ENCODE measurements around the gene GSTM5. TPM values are rescaled to one million over a fixed set of nuclear protein-coding genes. Genes with fewer than 3 reads are reported as not detected.

Gene GSTM5
- total and polyA plus RNA-seq, 2 of the 8 experiments (the other 6 are each of a cell fraction or from before 2014, with no cell fraction given): 0.24 to 0.89 TPM

GRCh38 chr1:109704173-109704572, 7.9 kb upstream of the GSTM5 start:
- H4K8ac ChIP-seq (ENCODE audit: extremely low read depth, insufficient read depth, low read length): no peak overlapping the region; the same call in 1 of the 2 replicates
- no peak overlapping the region for H2BK120ac ChIP-seq (replicated peaks; ENCODE audit: low read depth, low read length)
- CTCF ChIA-PET (ENCODE audit: partially characterized antibody): interaction anchor here (0.7 to 2.3 kb wide), 5 partner anchors 13 to 70 kb away, joined by 3 to 19 read pairs (median 6); partner anchors contain the start of gene GSTM4
- no peak overlapping the region for H3K56ac ChIP-seq (replicated peaks; ENCODE audit: insufficient read length, low read depth, low read length)
- H3K18ac ChIP-seq (ENCODE audit: extremely low read depth, low read length): no peak overlapping the region
- no peaks in the 10 kb centered on the region for H4K20me1 ChIP-seq (replicated peaks in 1 of 2; ENCODE audit: control insufficient read depth in 1 of 2, insufficient read depth in 2 of 2, low read length in 2 of 2)
- no peaks in the 10 kb centered on the region; a peak in 1 of 8 replicates for H3K36me3 ChIP-seq (ENCODE audit: control insufficient read depth in 2 of 4, insufficient read depth in 4 of 4, low read length in 3 of 4)
- no peak overlapping the region for H3K4me3 ChIP-seq (ENCODE audit: extremely low read depth in 1 of 4, insufficient read depth in 2 of 4, low read depth in 3 of 4, low read length in 4 of 4)
- POLR2A ChIA-PET (ENCODE audit: partially characterized antibody): interaction anchor here (0.8 kb wide), 1 partner anchor 36 kb away, joined by 3 read pairs; no protein-coding TSS in a partner anchor
- H3K14ac ChIP-seq (ENCODE audit: insufficient read length): no peak overlapping the region
- no peaks in the 10 kb centered on the region for H3K27me3 ChIP-seq (replicated peaks in 1 of 4; ENCODE audit: control insufficient read depth in 3 of 4, extremely low read depth in 1 of 4, insufficient read depth in 3 of 4, low read length in 3 of 4)
- H3K9ac ChIP-seq (replicated peaks in 1 of 4; ENCODE audit: extremely low read depth in 1 of 4, low read depth in 3 of 4, low read length in 3 of 4): no peak overlapping the region
- no peak overlapping the region for H2AFZ ChIP-seq (ENCODE audit: low read length)
- peaks cover 4 to 11% of the 10 kb centered on the region in 2 experiments; a peak in 3 of 4 replicates for H3K9me3 ChIP-seq (ENCODE audit: insufficient read depth in 2 of 2, low read depth in 1 of 2, low read length in 1 of 2)
- H2AK5ac ChIP-seq (ENCODE audit: low read depth, low read length): no peak overlapping the region
- H2BK20ac ChIP-seq (ENCODE audit: low read length): no peak overlapping the region
- no peaks in the 10 kb centered on the region for H3K23me2 ChIP-seq (ENCODE audit: low read depth, low read length)
- no peaks in the 10 kb centered on the region for H3K79me1 ChIP-seq (ENCODE audit: low read depth, low read length)
- no peak overlapping the region for H3K4ac ChIP-seq (replicated peaks; ENCODE audit: insufficient read length, low read depth, low read length)
- DNase-seq (ENCODE audit: low read depth in 1 of 2, low spot score in 2 of 2) (no peak), FAIRE-seq (no peak)
- H4K5ac ChIP-seq (ENCODE audit: insufficient read length, low read depth, low read length): no peak overlapping the region
- no peaks in the 10 kb centered on the region for H3K4me1 ChIP-seq (replicated peaks in 1 of 4; ENCODE audit: control insufficient read depth in 3 of 4, insufficient read depth in 4 of 4, low read length in 3 of 4)
- no peak overlapping the region for H4K91ac ChIP-seq (replicated peaks; ENCODE audit: insufficient read length, low read length)
- no peak overlapping the region for H3K27ac ChIP-seq (ENCODE audit: low read depth, low read length)
- no peaks in the 10 kb centered on the region for H3K79me2 ChIP-seq (ENCODE audit: control insufficient read depth in 1 of 2, insufficient read depth in 2 of 2, low read length in 2 of 2)
- H2BK5ac ChIP-seq (ENCODE audit: low read depth, low read length): no peak overlapping the region
- WGBS, 2 experiments (ENCODE audit: extremely low coverage in 1 of 2, insufficient coverage in 1 of 2, insufficient read length in 1 of 2, insufficient replicate concordance in 2 of 2, low coverage in 1 of 2, low lambda C conversion rate in 2 of 2, missing lambda C conversion rate in 1 of 2): 82% methylated on average over 8 of the region's 8 CpGs; no CpG with 5 or more reads in 1 of the 2 experiments
- H2BK12ac ChIP-seq (ENCODE audit: low read depth, low read length): no peak overlapping the region
- no peak overlapping the region for H2BK15ac ChIP-seq (ENCODE audit: low read length)
- TF ChIP-seq KDM5A (IDR thresholded peaks at IDR 0.05; ENCODE audit: low read length): no peak
- TF ChIP-seq CTCF (IDR thresholded peaks at IDR 0.05; ENCODE audit: control extremely low read depth in 1 of 3, insufficient read depth in 1 of 3, low read depth in 1 of 3, low read length in 3 of 3): peak in 2 of 3 experiments; percentile 45 to 54; a peak in 3 of 4 replicates
- peak; percentile 64 to 68 for TF ChIP-seq RAD21 (IDR thresholded peaks at IDR 0.05 in 1 of 2, conservative IDR thresholded peaks at IDR 0.05 in 1 of 2; ENCODE audit: low read depth in 2 of 2, low read length in 2 of 2)
- H3K23ac ChIP-seq (ENCODE audit: insufficient read length): no peak overlapping the region
- no peak overlapping the region for H3K4me2 ChIP-seq (ENCODE audit: insufficient read depth in 1 of 2, low read depth in 2 of 2, low read length in 2 of 2)

Data from H1 (cell line).